HEK293 (cell line): ENCODE measurements around the gene SAP25.

ENCODE experiments used
- EGR2 ChIP-seq: fragments of 450-650 bp; formaldehyde crosslinking; IDR thresholded peaks from 2 replicates; pipeline ENCODE4 v1.5.1; 2016; ENCODE audit warnings: low read depth, missing biosample characterization, missing genetic modification characterization
- GLIS1 ChIP-seq: fragments of 450-650 bp; formaldehyde crosslinking; IDR thresholded peaks from 2 replicates; pipeline ENCODE4 v1.5.1; 2016; ENCODE audit warnings: missing biosample characterization, missing genetic modification characterization
- IKZF3 ChIP-seq: fragments of 450-650 bp; IDR thresholded peaks from 2 replicates; pipeline ENCODE4 v1.5.0; 2018; ENCODE audit warnings: missing biosample characterization, mild to moderate bottlenecking, missing genetic modification characterization, moderate library complexity
- KLF10 ChIP-seq: fragments of 450-650 bp; IDR thresholded peaks from 2 replicates; pipeline ENCODE4 v1.5.1; 2018; ENCODE audit warnings: missing biosample characterization, mild to moderate bottlenecking, missing genetic modification characterization
- KLF8 ChIP-seq: fragments of 450-650 bp; formaldehyde crosslinking; IDR thresholded peaks from 2 replicates; pipeline ENCODE4 v1.5.1; 2016; ENCODE audit warnings: missing biosample characterization, missing genetic modification characterization
- MZF1 ChIP-seq: fragments of 450-650 bp; formaldehyde crosslinking; IDR thresholded peaks from 2 replicates; pipeline ENCODE4 v1.5.1; 2017; ENCODE audit warnings: missing biosample characterization, missing genetic modification characterization, borderline replicate concordance
- SCRT1 ChIP-seq: fragments of 450-650 bp; formaldehyde crosslinking; IDR thresholded peaks from 2 replicates; pipeline ENCODE4 v1.5.1; 2016; ENCODE audit warnings: missing biosample characterization, missing genetic modification characterization, borderline replicate concordance
- SP7 ChIP-seq: fragments of 450-650 bp; formaldehyde crosslinking; IDR thresholded peaks from 2 replicates; pipeline ENCODE4 v1.5.1; 2016; ENCODE audit warnings: missing biosample characterization, missing genetic modification characterization
- YY2 ChIP-seq: fragments of 450-650 bp; formaldehyde crosslinking; IDR thresholded peaks from 2 replicates; pipeline ENCODE4 v1.5.1; 2016; ENCODE audit warnings: missing biosample characterization, missing genetic modification characterization
- ZBTB20 ChIP-seq: fragments of 450-650 bp; formaldehyde crosslinking; IDR thresholded peaks from 2 replicates; pipeline ENCODE4 v1.5.1; 2016; ENCODE audit warnings: missing biosample characterization, missing genetic modification characterization
- ZBTB26 ChIP-seq: fragments of 450-650 bp; formaldehyde crosslinking; optimal IDR thresholded peaks from 2 replicates; pipeline ENCODE3; 2016; ENCODE audit warnings: missing biosample characterization, mild to moderate bottlenecking, missing genetic modification characterization
- ZEB2 ChIP-seq: fragments of 450-650 bp; formaldehyde crosslinking; IDR thresholded peaks from 2 replicates; pipeline ENCODE4 v1.5.1; 2016; ENCODE audit warnings: missing biosample characterization, missing genetic modification characterization
- ZFHX2 ChIP-seq: fragments of 450-650 bp; formaldehyde crosslinking; conservative IDR thresholded peaks from 2 replicates; pipeline ENCODE4 v1.5.1; 2016; ENCODE audit warnings: missing biosample characterization, missing genetic modification characterization
- ZNF10 ChIP-seq: fragments of 450-650 bp; formaldehyde crosslinking; IDR thresholded peaks from 2 replicates; pipeline ENCODE4 v1.5.1; 2017; ENCODE audit warnings: missing biosample characterization, missing genetic modification characterization
- ZNF114 ChIP-seq: fragments of 450-650 bp; formaldehyde crosslinking; IDR thresholded peaks from 2 replicates; pipeline ENCODE4 v1.5.0; 2017; ENCODE audit warnings: missing biosample characterization, missing genetic modification characterization
- ZNF169 ChIP-seq: fragments of 450-650 bp; formaldehyde crosslinking; IDR thresholded peaks from 2 replicates; pipeline ENCODE4 v1.5.1; 2016; ENCODE audit warnings: missing biosample characterization, missing genetic modification characterization
- ZNF2 ChIP-seq: fragments of 450-650 bp; formaldehyde crosslinking; IDR thresholded peaks from 2 replicates; pipeline ENCODE4 v1.5.1; 2016; ENCODE audit warnings: missing biosample characterization, missing genetic modification characterization
- ZNF404 ChIP-seq: fragments of 450-650 bp; formaldehyde crosslinking; IDR thresholded peaks from 2 replicates; pipeline ENCODE4 v1.5.1; 2017; ENCODE audit warnings: missing biosample characterization, missing genetic modification characterization
- ZNF423 ChIP-seq: fragments of 450-650 bp; formaldehyde crosslinking; IDR thresholded peaks from 2 replicates; pipeline ENCODE4 v1.5.1; 2016; ENCODE audit warnings: missing biosample characterization, missing genetic modification characterization
- ZNF544 ChIP-seq: fragments of 450-650 bp; formaldehyde crosslinking; IDR thresholded peaks from 2 replicates; pipeline ENCODE4 v1.5.0; 2017; ENCODE audit warnings: missing biosample characterization, missing genetic modification characterization
- ZNF629 ChIP-seq: fragments of 450-650 bp; formaldehyde crosslinking; IDR thresholded peaks from 2 replicates; pipeline ENCODE4 v1.5.1; 2017; ENCODE audit warnings: missing biosample characterization, missing genetic modification characterization
- ZNF776 ChIP-seq: fragments of 450-650 bp; formaldehyde crosslinking; IDR thresholded peaks from 2 replicates; pipeline ENCODE4 v1.5.0; 2017; ENCODE audit warnings: missing biosample characterization, missing genetic modification characterization, borderline replicate concordance
- TF ChIP-seq, protein P1 (sequence below): fragments of 450-650 bp; formaldehyde crosslinking; conservative IDR thresholded peaks from 2 replicates; pipeline ENCODE4 v1.5.1; 2016; ENCODE audit warnings: low read depth, missing biosample characterization, missing genetic modification characterization
- TF ChIP-seq, protein P2 (sequence below): fragments of 450-650 bp; formaldehyde crosslinking; IDR thresholded peaks from 2 replicates; pipeline ENCODE4 v1.5.1; 2016; ENCODE audit warnings: missing biosample characterization, missing genetic modification characterization
- TF ChIP-seq, protein P3 (sequence below): fragments of 450-650 bp; formaldehyde crosslinking; IDR thresholded peaks from 2 replicates; pipeline ENCODE4 v1.5.1; 2016; ENCODE audit warnings: missing biosample characterization, missing genetic modification characterization
- TF ChIP-seq, protein P4 (sequence below): fragments of 450-650 bp; formaldehyde crosslinking; IDR thresholded peaks from 2 replicates; pipeline ENCODE4 v1.5.1; 2017; ENCODE audit warnings: missing biosample characterization, missing genetic modification characterization
- TF ChIP-seq, protein P5 (sequence below): fragments of 450-650 bp; formaldehyde crosslinking; IDR thresholded peaks from 2 replicates; pipeline ENCODE4 v1.5.1; 2016; ENCODE audit warnings: missing biosample characterization, missing genetic modification characterization

Gene SAP25

DNA sequence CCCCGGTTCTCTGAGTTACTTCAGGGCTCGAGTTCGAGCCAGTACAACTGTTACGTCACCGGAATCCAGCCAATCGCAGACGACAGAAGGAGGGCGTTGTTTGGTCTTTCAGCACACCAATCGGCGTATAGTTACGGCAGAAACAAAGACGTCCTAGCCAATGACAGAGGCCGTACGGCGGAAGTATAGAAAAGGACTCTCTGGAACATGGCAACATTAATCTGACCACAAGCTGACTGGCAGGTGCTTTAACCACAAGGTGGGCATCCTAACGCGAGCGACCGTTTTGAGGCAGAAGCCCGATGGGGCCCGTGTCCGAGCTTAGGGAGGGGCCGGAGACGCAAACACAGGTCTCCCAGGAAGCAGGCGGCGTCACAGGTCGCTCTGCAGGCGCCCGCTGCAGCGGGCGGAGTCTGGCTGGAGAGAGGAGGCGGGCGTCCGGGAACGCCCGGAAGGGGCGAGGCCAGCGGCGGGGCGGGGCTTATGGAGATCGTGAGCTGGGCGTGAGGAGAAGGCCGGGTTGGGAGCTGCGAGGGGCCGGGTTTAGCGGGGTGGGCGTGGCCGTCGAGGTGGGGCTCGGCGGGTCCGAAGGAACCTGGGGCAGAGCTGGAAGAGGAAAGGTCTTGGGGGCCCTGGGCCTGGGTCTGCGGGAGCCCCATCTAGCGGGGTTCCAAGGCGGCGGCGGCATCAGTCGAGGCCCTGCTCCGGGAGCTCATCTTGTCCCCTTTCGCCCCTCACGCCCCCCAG lies 38.5 kb upstream of the SAP25 start, which contains the start of gene MOSPD3 (continued):
- TF ChIP-seq, protein P1, sequence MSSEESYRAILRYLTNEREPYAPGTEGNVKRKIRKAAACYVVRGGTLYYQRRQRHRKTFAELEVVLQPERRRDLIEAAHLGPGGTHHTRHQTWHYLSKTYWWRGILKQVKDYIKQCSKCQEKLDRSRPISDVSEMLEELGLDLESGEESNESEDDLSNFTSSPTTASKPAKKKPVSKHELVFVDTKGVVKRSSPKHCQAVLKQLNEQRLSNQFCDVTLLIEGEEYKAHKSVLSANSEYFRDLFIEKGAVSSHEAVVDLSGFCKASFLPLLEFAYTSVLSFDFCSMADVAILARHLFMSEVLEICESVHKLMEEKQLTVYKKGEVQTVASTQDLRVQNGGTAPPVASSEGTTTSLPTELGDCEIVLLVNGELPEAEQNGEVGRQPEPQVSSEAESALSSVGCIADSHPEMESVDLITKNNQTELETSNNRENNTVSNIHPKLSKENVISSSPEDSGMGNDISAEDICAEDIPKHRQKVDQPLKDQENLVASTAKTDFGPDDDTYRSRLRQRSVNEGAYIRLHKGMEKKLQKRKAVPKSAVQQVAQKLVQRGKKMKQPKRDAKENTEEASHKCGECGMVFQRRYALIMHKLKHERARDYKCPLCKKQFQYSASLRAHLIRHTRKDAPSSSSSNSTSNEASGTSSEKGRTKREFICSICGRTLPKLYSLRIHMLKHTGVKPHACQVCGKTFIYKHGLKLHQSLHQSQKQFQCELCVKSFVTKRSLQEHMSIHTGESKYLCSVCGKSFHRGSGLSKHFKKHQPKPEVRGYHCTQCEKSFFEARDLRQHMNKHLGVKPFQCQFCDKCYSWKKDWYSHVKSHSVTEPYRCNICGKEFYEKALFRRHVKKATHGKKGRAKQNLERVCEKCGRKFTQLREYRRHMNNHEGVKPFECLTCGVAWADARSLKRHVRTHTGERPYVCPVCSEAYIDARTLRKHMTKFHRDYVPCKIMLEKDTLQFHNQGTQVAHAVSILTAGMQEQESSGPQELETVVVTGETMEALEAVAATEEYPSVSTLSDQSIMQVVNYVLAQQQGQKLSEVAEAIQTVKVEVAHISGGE (tag by site-specific recombination), result peak; percentile 46; the same call in 1 of the 2 replicates
- TF ChIP-seq ZNF2 (tag by site-specific recombination) (no peak), ZNF10 (tag by site-specific recombination) (no peak), SP7 (tag by site-specific recombination) (peak; percentile 35; the same call in 1 of the 2 replicates), ZBTB26 (tag by site-specific recombination) (peak; percentile 37), ZBTB20 (tag by site-specific recombination) (peak; percentile 25; the same call in 1 of the 2 replicates), ZNF629 (peak; percentile 93), ZFHX2 (no peak), ZNF114 (tag by site-specific recombination) (no peak), IKZF3 (tag by site-specific recombination) (no peak), ZEB2 (peak; percentile 64; the same call in 1 of the 2 replicates), ZNF169 (tag by site-specific recombination) (no peak), ZNF544 (no peak), SCRT1 (no peak; the same call in 1 of the 2 replicates), EGR2 (tag by site-specific recombination) (no peak), YY2 (tag by site-specific recombination) (peak; percentile 78; the same call in 1 of the 2 replicates), ZNF776 (no peak), KLF10 (tag by site-specific recombination) (peak; percentile 91), KLF8 (tag by site-specific recombination) (peak; percentile 95), GLIS1 (tag by site-specific recombination) (peak; percentile 58), MZF1 (tag by site-specific recombination) (no peak), ZNF404 (no peak), ZNF423 (tag by site-specific recombination) (no peak)
- TF ChIP-seq, protein P2, sequence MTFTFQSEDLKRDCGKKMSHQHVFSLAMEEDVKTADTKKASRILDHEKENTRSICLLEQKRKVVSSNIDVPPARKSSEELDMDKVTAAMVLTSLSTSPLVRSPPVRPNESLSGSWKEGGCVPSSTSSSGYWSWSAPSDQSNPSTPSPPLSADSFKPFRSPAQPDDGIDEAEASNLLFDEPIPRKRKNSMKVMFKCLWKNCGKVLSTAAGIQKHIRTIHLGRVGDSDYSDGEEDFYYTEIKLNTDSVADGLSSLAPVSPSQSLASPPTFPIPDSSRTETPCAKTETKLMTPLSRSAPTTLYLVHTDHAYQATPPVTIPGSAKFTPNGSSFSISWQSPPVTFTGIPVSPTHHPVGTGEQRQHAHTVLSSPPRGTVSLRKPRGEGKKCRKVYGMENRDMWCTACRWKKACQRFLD, result no peak
- TF ChIP-seq, protein P3, sequence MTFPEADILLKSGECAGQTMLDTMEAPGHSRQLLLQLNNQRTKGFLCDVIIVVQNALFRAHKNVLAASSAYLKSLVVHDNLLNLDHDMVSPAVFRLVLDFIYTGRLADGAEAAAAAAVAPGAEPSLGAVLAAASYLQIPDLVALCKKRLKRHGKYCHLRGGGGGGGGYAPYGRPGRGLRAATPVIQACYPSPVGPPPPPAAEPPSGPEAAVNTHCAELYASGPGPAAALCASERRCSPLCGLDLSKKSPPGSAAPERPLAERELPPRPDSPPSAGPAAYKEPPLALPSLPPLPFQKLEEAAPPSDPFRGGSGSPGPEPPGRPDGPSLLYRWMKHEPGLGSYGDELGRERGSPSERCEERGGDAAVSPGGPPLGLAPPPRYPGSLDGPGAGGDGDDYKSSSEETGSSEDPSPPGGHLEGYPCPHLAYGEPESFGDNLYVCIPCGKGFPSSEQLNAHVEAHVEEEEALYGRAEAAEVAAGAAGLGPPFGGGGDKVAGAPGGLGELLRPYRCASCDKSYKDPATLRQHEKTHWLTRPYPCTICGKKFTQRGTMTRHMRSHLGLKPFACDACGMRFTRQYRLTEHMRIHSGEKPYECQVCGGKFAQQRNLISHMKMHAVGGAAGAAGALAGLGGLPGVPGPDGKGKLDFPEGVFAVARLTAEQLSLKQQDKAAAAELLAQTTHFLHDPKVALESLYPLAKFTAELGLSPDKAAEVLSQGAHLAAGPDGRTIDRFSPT, result peak; percentile 91
- TF ChIP-seq, protein P4, sequence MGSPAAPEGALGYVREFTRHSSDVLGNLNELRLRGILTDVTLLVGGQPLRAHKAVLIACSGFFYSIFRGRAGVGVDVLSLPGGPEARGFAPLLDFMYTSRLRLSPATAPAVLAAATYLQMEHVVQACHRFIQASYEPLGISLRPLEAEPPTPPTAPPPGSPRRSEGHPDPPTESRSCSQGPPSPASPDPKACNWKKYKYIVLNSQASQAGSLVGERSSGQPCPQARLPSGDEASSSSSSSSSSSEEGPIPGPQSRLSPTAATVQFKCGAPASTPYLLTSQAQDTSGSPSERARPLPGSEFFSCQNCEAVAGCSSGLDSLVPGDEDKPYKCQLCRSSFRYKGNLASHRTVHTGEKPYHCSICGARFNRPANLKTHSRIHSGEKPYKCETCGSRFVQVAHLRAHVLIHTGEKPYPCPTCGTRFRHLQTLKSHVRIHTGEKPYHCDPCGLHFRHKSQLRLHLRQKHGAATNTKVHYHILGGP, result no peak
- TF ChIP-seq, protein P5, sequence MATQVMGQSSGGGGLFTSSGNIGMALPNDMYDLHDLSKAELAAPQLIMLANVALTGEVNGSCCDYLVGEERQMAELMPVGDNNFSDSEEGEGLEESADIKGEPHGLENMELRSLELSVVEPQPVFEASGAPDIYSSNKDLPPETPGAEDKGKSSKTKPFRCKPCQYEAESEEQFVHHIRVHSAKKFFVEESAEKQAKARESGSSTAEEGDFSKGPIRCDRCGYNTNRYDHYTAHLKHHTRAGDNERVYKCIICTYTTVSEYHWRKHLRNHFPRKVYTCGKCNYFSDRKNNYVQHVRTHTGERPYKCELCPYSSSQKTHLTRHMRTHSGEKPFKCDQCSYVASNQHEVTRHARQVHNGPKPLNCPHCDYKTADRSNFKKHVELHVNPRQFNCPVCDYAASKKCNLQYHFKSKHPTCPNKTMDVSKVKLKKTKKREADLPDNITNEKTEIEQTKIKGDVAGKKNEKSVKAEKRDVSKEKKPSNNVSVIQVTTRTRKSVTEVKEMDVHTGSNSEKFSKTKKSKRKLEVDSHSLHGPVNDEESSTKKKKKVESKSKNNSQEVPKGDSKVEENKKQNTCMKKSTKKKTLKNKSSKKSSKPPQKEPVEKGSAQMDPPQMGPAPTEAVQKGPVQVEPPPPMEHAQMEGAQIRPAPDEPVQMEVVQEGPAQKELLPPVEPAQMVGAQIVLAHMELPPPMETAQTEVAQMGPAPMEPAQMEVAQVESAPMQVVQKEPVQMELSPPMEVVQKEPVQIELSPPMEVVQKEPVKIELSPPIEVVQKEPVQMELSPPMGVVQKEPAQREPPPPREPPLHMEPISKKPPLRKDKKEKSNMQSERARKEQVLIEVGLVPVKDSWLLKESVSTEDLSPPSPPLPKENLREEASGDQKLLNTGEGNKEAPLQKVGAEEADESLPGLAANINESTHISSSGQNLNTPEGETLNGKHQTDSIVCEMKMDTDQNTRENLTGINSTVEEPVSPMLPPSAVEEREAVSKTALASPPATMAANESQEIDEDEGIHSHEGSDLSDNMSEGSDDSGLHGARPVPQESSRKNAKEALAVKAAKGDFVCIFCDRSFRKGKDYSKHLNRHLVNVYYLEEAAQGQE (tag by site-specific recombination), result no peak
